ENCODE data around the gene TMPRSS4. TPM values are rescaled to one million over a fixed set of nuclear protein-coding genes. Genes with fewer than 3 reads are reported as not detected.

TMPRSS4 gene
- total RNA-seq, 1 experiment from 2014 or later = not detected

- CTCF ChIA-PET = no interaction called here
- H3K4me1 ChIP-seq (ENCODE audit: control insufficient read depth, insufficient read depth, low read length) = no peaks in the 10 kb centered on the region
- H3K27me3 ChIP-seq (ENCODE audit: control insufficient read depth, insufficient read depth, low read length) = peaks cover 12% of the 10 kb centered on the region
- H3K27ac ChIP-seq (ENCODE audit: low read length) = no peak overlapping the region
- in situ Hi-C loops (cut with HindIII; ENCODE audit: low pct_unique_long_range_greater_than_20kb, low sequenced_read_pairs) (no loop called here), intact Hi-C loops (cut with micrococcal nuclease; ENCODE audit: unreplicated experiment) (no loop called here)
- no peaks in the 10 kb centered on the region for H3K36me3 ChIP-seq (ENCODE audit: control insufficient read depth, insufficient read depth, low read length)
- no peaks in the 10 kb centered on the region for H3K9me3 ChIP-seq (ENCODE audit: control insufficient read depth, insufficient read depth, low read depth, low read length)
- TF ChIP-seq CTCF (IDR thresholded peaks at IDR 0.05) (no peak), REST (IDR thresholded peaks at IDR 0.05; ENCODE audit: insufficient read depth in 1 of 2, low read depth in 2 of 2, low read length in 1 of 2) (no peak), TCF7L2 (IDR thresholded peaks at IDR 0.05; ENCODE audit: low read depth, low read length) (no peak), SIN3A (IDR thresholded peaks at IDR 0.05; ENCODE audit: borderline replicate concordance, insufficient read depth, low read depth, low read length) (no peak), POLR2AphosphoS5 (IDR thresholded peaks at IDR 0.05; ENCODE audit: low read depth, low read length) (no peak)
- ATAC-seq (no peak), DNase-seq (ENCODE audit: low read depth, low spot score) (no peak)
- no peak overlapping the region for H3K4me3 ChIP-seq (ENCODE audit: low read depth in 2 of 2, low read length in 2 of 2)
- BruUV-seq (replicated peaks) = no TSS peak
- POLR2A ChIA-PET = no interaction called here
Measured at GRCh38 chr11:118028626-118029025, 48.3 kb upstream of the TMPRSS4 start.

GRCh38 chr11:118033443-118033842 is 43.4 kb upstream of the TMPRSS4 start:
- in situ Hi-C loops (cut with HindIII; ENCODE audit: low pct_unique_long_range_greater_than_20kb, low sequenced_read_pairs) (no loop called here), intact Hi-C loops (cut with micrococcal nuclease; ENCODE audit: unreplicated experiment) (no loop called here)
- Histone ChIP-seq H3K4me1 (ENCODE audit: control insufficient read depth, insufficient read depth, low read length) (no peaks in the 10 kb centered on the region), H3K27ac (ENCODE audit: low read length) (no peak overlapping the region), H3K27me3 (ENCODE audit: control insufficient read depth, insufficient read depth, low read length) (peaks cover 11% of the 10 kb centered on the region), H3K36me3 (ENCODE audit: control insufficient read depth, insufficient read depth, low read length) (no peaks in the 10 kb centered on the region), H3K9me3 (ENCODE audit: control insufficient read depth, insufficient read depth, low read depth, low read length) (no peaks in the 10 kb centered on the region), H3K4me3 (ENCODE audit: low read depth in 2 of 2, low read length in 2 of 2) (no peak overlapping the region)
- ATAC-seq (no peak), DNase-seq (ENCODE audit: low read depth, low spot score) (no peak)
- CTCF ChIA-PET = no interaction called here
- POLR2A ChIA-PET = no interaction called here
- BruUV-seq (replicated peaks) = no TSS peak
- no peak for TF ChIP-seq CTCF (IDR thresholded peaks at IDR 0.05)
- no peak for TF ChIP-seq TCF7L2 (IDR thresholded peaks at IDR 0.05; ENCODE audit: low read depth, low read length)
- no peak for TF ChIP-seq POLR2AphosphoS5 (IDR thresholded peaks at IDR 0.05; ENCODE audit: low read depth, low read length)
- TF ChIP-seq REST (IDR thresholded peaks at IDR 0.05; ENCODE audit: insufficient read depth in 1 of 2, low read depth in 2 of 2, low read length in 1 of 2) = no peak
- TF ChIP-seq SIN3A (IDR thresholded peaks at IDR 0.05; ENCODE audit: borderline replicate concordance, insufficient read depth, low read depth, low read length) = no peak

Measured in Panc1 (cell line).